GM12872 (cell line): ENCODE results near the gene ASB10.

Experiments
- TF ChIP-seq, protein P1 (sequence below): IDR thresholded peaks from 3 replicates; pipeline ENCODE4 v1.5.1; 2011; ENCODE audit warnings: low read depth, mild to moderate bottlenecking, low read length, moderate library complexity; ENCODE audit not compliant: insufficient read depth

Gene ASB10

DNA sequence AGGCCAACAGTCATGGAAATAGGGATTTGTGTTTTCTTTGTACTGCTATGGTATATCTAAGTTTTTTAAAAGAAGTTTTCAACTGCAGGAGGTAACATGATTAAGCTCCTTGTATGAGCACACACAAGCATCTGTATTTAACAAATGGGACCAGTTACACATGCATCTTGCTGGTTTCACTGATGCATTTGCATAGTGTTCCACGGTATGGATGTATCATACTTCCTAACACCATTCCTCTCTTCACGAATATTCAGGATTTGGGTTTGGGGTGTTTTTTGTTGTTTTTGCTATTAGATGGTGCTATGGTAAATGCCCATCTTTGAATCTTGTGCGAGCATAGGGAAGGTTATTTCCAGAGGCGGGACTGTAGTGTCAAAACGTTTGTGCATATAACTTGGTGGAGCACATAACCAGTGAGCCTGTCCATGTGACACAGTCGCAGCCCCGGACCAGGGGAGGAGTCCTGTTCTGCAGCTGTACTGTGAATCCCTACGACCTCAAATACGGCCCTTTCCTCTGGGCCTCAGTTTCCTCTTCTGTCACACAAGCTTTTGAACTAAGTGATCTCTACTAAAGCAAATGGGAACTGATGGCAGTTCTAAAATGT is 21.3 kb upstream of the ASB10 start:
- TF ChIP-seq, protein P1, sequence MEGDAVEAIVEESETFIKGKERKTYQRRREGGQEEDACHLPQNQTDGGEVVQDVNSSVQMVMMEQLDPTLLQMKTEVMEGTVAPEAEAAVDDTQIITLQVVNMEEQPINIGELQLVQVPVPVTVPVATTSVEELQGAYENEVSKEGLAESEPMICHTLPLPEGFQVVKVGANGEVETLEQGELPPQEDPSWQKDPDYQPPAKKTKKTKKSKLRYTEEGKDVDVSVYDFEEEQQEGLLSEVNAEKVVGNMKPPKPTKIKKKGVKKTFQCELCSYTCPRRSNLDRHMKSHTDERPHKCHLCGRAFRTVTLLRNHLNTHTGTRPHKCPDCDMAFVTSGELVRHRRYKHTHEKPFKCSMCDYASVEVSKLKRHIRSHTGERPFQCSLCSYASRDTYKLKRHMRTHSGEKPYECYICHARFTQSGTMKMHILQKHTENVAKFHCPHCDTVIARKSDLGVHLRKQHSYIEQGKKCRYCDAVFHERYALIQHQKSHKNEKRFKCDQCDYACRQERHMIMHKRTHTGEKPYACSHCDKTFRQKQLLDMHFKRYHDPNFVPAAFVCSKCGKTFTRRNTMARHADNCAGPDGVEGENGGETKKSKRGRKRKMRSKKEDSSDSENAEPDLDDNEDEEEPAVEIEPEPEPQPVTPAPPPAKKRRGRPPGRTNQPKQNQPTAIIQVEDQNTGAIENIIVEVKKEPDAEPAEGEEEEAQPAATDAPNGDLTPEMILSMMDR = no peak

DNA sequence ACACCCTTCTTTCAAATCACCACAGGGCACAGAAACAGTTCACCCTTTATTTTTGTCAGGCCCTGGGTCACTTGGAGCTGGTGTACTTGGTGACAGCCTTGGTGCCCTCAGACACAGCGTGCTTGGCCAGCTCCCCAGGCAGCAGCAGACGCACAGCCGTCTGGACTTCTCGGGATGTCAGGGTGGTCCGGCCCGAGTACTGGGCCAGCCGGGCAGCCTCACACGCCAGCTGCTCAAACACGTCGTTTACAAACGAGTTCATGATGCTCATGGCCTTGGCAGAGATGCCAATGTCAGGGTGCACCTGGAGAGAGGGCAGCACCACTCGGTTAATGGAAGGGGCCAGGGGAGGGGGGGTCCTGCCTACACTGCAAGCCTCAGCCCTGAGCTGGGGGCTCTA is 20.8 kb upstream of the ASB10 start:
- TF ChIP-seq, protein P1 = no peak

DNA sequence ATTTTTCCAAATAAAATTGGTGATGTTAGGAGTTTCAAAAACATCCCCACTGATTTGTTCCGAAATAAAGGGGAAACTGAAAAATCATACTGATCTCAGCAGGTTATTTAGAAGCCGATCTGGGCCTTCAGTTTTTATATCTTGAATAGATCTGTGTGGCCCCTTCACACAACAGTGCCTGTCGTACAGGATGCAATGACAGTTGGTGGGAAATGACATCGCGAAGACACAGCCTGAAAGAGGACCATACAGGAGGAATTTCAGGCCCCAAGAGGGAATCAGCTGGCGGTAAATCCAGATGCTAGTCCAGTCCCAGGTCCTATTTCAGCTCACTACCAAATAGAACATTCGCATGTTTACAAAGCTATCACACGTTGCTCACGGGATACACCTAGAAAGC is 20.3 kb upstream of the ASB10 start:
- TF ChIP-seq, protein P1 = no peak

DNA sequence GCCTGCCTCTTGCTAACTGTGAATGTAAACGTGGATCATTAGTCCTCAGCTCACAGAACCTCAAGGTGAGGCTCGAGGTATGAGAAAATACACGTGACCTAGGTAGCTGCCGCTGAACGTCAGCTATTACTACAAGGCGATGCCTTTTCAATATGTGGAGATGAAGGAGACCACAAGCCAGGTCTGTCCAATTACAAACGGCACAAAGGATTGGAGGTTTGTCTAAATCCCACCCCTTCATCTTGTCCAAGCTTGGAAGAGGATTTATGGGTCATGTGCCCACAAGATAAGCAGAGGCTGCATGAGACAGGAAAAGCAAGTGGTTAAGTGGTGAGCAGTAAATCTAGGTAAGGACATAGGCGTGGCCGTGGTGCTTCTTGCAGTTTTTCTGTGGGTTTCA is 19.9 kb upstream of the ASB10 start:
- TF ChIP-seq, protein P1 = no peak

- TF ChIP-seq, protein P1 = no peak
Measured at GRCh38 chr7:151205730-151206129, 18.7 kb upstream of the ASB10 start.

GRCh38 chr7:151204383-151205032 is 17.5 kb upstream of the ASB10 start:
- TF ChIP-seq, protein P1 = no peak

- TF ChIP-seq, protein P1 = no peak
Measured at GRCh38 chr7:151202836-151203235, 15.8 kb upstream of the ASB10 start.
